Measurements from ENCODE around the gene SIGLEC15.
A peak's percentile ranks its signal among the peaks of the same experiment; 100 is the strongest.
"Not testable (repeated sequence)": the region's sequence is repeated elsewhere in the genome, so short reads cannot be mapped to it uniquely, and the experiment has no call there.

SIGLEC15 gene

GRCh38 chr18:45844938-45845337 lies 19.5 kb downstream of the SIGLEC15 start:
- DNase-seq (ENCODE audit: low read depth): no peak

DNA sequence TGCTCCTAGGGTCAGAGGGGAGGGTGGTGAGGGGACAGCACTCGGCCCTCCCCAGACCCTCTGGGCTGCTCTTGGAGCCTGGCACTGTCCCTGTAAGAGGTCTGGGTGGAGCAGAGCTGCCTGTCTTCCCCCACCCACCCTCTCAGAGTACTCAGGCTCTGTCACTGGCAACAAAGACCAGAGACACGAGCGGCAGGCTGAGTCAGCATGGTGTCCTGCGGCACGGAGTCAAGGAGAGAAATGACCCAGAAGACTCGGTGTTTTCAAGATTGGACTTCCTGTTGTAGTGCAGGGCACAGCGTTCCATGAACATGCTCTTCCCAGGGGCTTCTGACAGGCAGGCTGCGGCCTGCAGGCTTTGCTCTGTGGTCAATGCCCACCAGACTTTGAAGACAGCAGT lies 19.9 kb downstream of the SIGLEC15 start:
- DNase-seq (ENCODE audit: low read depth): no peak

- DNase-seq (ENCODE audit: low read depth): no peak
These were observed 21.6 kb downstream of the SIGLEC15 start for GRCh38 chr18:45847119-45847518.

- not testable (repeated sequence) for DNase-seq (ENCODE audit: low read depth)
These were observed 23.2 kb downstream of the SIGLEC15 start for GRCh38 chr18:45848643-45849042.

- DNase-seq (ENCODE audit: low read depth): no peak
These were observed 24.1 kb downstream of the SIGLEC15 start for GRCh38 chr18:45849529-45849928.

DNA sequence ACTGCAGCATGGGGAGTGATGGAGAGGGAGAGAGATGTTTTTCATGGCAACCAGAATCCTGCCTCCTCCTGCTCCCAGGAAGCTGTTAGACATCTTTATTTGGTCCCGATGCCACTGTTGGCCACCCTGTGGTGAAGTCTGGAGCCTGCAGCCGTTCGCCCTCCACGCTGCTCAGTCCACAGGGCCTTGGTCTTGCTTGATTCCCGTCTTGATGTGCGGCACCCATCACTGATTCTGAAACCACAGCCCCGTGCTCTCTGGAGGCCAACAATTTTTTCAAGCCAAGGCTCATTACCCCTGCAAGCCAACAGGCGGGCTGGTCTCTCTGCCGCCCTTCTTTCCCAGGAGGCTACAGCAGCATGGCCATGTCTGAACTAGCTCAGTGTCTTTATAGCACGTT lies 24.5 kb downstream of the SIGLEC15 start:
- DNase-seq (ENCODE audit: low read depth): no peak

DNA sequence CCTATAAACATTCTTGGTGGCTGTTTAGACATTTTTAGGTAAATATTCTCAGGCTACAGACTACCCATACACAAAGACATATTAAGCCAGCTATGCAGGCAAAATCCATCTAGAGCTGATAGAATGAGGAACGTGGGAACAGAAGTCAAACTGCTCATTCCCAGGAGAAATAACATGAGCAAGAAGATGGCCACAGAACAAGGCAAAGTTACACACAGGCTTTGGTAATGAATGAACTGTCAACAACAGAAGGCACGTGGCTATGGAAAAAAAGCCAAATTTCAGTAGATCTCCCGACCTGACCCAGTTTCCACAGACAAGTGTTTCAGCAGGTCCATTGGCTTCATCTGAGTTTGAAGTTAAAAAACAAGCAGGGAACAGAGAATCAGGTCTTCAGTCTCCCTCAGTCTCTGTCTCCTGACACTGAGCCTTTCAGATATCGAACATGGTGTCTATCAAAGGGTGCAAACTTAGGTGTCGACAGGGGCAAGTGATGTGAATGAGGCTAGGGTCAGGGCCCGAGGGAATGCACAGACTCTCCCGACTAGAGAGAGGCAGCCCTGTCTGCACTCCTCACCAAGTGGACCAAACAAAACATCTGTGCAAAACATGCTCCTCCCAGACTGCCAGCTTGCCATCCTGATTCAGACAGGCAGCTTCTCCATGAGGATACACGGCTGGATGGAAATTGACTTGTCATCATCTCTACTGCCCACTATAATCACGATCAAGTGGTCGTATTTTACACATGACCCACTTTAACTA lies 25.9 kb downstream of the SIGLEC15 start:
- no peak for DNase-seq (ENCODE audit: low read depth)

GRCh38 chr18:45852631-45853030 lies 27.2 kb downstream of the SIGLEC15 start:
- no peak for DNase-seq (ENCODE audit: low read depth)

- no peak for DNase-seq (ENCODE audit: low read depth)
These were observed 28.6 kb downstream of the SIGLEC15 start for GRCh38 chr18:45854036-45854586.

- DNase-seq (ENCODE audit: low read depth): no peak
These were observed 31.1 kb downstream of the SIGLEC15 start for GRCh38 chr18:45856531-45856930.

- DNase-seq (ENCODE audit: low read depth): no peak
These were observed 33.9 kb downstream of the SIGLEC15 start for GRCh38 chr18:45859334-45859733.

- DNase-seq (ENCODE audit: low read depth): no peak
These were observed 35.0 kb downstream of the SIGLEC15 start for GRCh38 chr18:45860492-45860891.

GRCh38 chr18:45860971-45861370 lies 35.5 kb downstream of the SIGLEC15 start:
- no peak for DNase-seq (ENCODE audit: low read depth)

DNA sequence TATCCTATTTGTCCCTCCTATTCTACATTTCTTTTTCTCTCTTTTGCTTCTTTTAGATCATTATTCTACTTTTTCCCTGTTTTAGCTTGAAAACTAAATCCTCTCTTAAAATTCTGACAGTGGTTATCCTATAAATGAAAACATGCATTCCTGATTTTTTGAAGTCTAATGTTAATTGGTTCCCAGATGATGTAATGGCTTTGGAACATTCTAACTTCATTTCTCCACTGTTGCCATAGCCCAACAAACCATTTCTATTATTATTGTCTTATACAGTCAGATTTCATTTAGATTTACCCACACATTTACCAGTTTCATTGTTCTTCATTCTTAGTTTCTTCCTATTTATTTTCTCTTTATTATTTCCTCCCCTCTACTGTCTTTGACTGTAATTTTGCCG lies 36.5 kb downstream of the SIGLEC15 start:
- DNase-seq (ENCODE audit: low read depth): no peak

DNA sequence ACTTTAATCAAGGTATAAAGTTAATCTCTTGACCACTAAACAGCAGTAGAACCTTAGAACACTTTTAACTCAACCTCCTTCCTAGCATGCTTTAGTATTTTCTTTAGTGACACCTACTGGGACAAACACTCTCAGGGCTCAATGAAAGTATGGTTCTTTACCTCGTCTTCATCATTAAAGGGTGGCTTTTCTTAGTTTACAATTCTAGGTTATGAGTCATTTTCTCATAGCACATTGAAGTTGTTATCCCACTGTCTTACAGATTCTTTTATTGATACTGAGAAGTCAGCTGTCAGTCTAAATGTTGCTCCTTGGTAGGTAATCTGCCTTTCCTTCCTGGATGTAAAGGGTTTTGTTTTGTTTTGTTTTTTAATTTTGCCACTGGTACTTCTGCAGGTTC lies 38.0 kb downstream of the SIGLEC15 start:
- no peak for DNase-seq (ENCODE audit: low read depth)

DNA sequence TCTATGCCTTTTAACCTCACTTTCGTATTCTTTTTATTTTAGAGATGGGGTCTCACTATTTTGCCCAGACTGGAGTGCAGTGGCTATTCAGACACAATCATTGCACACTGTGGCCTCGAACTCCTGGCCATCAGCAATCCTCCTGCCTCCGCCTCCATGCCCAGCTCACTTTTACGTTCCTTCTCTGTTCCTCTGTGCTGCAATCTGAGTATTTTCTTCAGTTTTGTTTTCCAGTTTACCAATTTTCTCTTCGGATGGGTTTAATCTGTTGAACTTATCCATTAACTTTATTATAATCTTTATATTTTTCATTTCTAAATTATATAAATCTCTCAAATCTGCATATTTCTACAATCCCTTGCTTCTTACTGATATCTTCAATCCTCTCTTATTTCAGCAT lies 38.6 kb downstream of the SIGLEC15 start:
- DNase-seq (ENCODE audit: low read depth): no peak

GRCh38 chr18:45865466-45865865 lies 40.0 kb downstream of the SIGLEC15 start:
- no peak for DNase-seq (ENCODE audit: low read depth)

- DNase-seq (ENCODE audit: low read depth): no peak
These were observed 44.9 kb downstream of the SIGLEC15 start for GRCh38 chr18:45870419-45870818.

- no peak for DNase-seq (ENCODE audit: low read depth)
These were observed 46.1 kb downstream of the SIGLEC15 start for GRCh38 chr18:45871431-45872084.

- peak; percentile 39 for DNase-seq (ENCODE audit: low read depth)
These were observed 49.2 kb downstream of the SIGLEC15 start for GRCh38 chr18:45874491-45875184.

DNA sequence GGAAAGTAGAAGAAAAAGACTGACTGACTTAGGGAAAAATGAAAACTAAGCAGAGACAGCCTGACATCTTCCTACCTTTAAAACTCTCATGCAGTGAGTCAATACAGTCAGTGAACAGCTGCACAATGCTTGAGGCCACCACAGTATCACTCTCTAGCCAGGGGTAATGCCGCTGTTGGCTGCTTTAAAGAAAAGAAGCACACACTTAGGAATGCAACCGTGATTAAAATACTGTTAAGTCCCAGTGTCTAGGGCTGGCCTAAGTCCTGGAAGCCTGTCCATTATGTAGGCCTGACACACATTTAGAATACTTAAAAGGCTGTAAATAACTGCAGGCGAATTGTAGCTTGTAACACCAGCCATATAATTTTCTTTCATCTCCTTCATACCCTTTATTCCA lies 50.7 kb downstream of the SIGLEC15 start:
- no peak for DNase-seq (ENCODE audit: low read depth)

DNA sequence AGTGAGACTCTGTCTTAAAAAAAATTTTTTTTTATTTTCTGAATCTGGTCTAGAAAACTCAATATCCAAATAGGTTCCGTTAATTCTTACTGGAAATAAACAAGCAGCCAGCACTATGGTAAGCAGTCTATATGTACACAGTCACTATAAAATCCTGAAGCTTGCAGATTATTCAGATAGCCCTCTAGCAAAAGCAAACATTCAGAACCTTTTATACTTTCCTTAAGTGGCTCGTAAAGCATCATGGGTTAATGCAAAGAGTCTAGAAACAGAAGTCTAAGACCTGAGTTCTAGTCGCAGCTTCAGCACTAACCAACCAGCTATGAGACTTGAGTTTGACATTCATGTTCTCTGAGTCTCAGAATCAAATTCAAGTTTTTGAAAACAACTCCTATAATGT lies 51.9 kb downstream of the SIGLEC15 start:
- DNase-seq (ENCODE audit: low read depth): no peak

Measured in stimulated activated CD4-positive, alpha-beta T cell treated with anti-CD3 and anti-CD28 coated beads, Interleukin-2, amount 100 ng/mL, for 4 hours (primary cell).